HFFc6 (cell line): Measurements from ENCODE around the gene NAV2. TPM values are rescaled to one million over a fixed set of nuclear protein-coding genes. Genes with fewer than 3 reads are reported as not detected.

ENCODE experiments used
- DNase-seq: peaks from one replicate; pipeline ENCODE4 v3.0.0-alpha.2; 2018
- H3K27ac Mint-ChIP-seq: 2 replicates; pipeline ENCODE4 v1.8.0; 2020; ENCODE audit warnings: mild to moderate bottlenecking, mixed read lengths
- H3K27me3 Mint-ChIP-seq: 2 replicates; pipeline ENCODE4 v1.8.0; 2021; ENCODE audit warnings: mild to moderate bottlenecking, moderate library complexity, mixed read lengths; ENCODE audit not compliant: insufficient read depth
- H3K36me3 Mint-ChIP-seq: 2 replicates; pipeline ENCODE4 v1.8.0; 2021; ENCODE audit warnings: low read depth, mixed read lengths
- H3K4me1 Mint-ChIP-seq: 2 replicates; pipeline ENCODE4 v1.8.0; 2020; ENCODE audit warnings: low read depth, mixed read lengths
- H3K4me3 Mint-ChIP-seq: 2 replicates; pipeline ENCODE4 v1.8.0; 2020; ENCODE audit warnings: mild to moderate bottlenecking, moderate library complexity, mixed read lengths
- H3K9me3 Mint-ChIP-seq: 2 replicates; pipeline ENCODE4 v1.8.0; 2020; ENCODE audit warnings: mild to moderate bottlenecking, mixed read lengths
- total RNA-seq, 6 experiments: library from RNA; stranded (reverse); fragmentation: NEBNext Ultra II Directional; extraction: Animal tissue kit (Norgen Biotek cat#: 25700); gene quantifications; 2 replicates in 1 of 6; 3 replicates in 5 of 6; pipeline ENCODE4 v1.2.3, GENCODE V29; 2021
- TF ChIP-seq, protein P1 (sequence below): fragments of 200-600 bp; sonication (generic); IDR thresholded peaks from 2 replicates; pipeline ENCODE4 v1.5.0; 2021; ENCODE audit warnings: antibody characterized with exemption, mild to moderate bottlenecking

Gene NAV2
- total RNA-seq, 6 experiments from 2014 or later: 12.4 to 34.9 (median 31.8) TPM

DNA sequence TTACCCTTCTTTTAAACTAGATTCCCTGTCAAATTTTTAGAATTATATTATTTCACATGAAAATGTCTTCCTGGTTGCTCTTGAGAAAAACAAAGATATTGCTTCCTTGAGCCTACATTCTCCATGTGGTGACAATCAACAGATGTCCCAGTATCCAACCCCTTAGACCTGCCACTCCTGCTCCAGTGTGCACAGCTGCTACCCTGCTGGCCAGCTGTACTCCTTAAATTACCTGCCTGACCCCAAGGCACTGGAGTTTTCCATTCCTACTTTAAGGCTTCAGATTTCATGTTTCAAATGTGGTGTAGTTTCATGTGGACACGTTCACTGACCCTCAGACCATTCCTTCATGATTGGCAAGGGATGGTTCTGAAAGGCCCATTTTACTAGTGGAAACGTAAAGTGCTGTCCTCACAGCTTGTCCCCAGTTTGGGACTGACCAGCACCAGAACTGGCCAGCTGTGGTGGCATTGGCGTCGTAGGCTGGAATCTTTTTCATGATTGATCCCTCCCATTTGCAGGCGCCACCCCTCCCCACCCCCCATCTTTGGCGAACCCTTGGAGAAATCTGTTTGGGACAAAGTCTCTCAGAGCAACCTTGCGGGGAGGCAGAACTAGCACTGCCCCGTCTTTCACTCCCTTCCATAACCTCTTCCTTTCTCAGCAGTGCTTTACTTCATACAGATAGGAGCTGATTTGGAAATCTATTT lies 324.1 kb downstream of the NAV2 start:
- H3K36me3 Mint-ChIP-seq: peaks cover 33% of the 10 kb centered on the region
- no peak overlapping the region for H3K4me3 Mint-ChIP-seq
- DNase-seq: no peak
- H3K4me1 Mint-ChIP-seq: peaks cover 48% of the 10 kb centered on the region
- H3K9me3 Mint-ChIP-seq: no peaks in the 10 kb centered on the region
- TF ChIP-seq, protein P1, sequence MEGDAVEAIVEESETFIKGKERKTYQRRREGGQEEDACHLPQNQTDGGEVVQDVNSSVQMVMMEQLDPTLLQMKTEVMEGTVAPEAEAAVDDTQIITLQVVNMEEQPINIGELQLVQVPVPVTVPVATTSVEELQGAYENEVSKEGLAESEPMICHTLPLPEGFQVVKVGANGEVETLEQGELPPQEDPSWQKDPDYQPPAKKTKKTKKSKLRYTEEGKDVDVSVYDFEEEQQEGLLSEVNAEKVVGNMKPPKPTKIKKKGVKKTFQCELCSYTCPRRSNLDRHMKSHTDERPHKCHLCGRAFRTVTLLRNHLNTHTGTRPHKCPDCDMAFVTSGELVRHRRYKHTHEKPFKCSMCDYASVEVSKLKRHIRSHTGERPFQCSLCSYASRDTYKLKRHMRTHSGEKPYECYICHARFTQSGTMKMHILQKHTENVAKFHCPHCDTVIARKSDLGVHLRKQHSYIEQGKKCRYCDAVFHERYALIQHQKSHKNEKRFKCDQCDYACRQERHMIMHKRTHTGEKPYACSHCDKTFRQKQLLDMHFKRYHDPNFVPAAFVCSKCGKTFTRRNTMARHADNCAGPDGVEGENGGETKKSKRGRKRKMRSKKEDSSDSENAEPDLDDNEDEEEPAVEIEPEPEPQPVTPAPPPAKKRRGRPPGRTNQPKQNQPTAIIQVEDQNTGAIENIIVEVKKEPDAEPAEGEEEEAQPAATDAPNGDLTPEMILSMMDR: no peak
- peaks cover 7% of the 10 kb centered on the region for H3K27me3 Mint-ChIP-seq
- no peak overlapping the region; the same call in 1 of the 2 replicates for H3K27ac Mint-ChIP-seq

DNA sequence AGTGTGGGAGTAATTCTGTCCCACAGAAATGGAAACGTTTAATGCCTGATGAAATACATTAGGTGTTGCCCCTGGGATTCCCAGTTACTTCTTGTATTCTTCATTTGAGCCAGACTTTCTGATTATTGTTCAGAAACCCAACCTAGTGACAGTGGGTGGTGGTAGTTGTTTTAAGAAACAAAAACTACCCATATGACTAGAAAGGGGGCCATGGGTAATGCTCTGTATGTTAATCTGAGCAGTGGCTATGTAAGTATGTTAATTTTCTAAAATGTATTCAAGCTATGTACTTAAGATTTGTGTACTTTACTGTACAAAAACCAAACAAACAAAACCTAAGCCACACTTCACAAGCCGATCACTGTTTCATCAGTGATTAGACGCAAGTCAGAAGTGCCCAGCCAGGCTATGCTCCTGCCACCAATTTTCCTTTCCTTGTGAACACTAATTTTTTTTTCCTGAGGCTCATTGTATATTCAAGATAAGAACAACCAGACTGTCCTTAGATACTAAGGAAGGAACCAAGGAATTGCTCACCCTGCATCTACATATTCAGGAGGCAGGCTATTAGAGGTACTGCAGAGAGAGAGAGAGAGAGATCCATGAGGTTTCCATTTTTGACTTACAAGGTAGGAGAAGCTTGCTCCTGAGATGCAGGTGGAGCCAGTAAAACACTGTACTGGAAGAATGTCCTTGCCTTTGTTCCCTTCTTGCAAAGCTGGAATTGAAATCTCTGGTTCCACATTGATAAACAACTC lies 324.9 kb downstream of the NAV2 start:
- H3K4me3 Mint-ChIP-seq: no peak overlapping the region
- H3K9me3 Mint-ChIP-seq: no peaks in the 10 kb centered on the region
- H3K4me1 Mint-ChIP-seq: peaks cover 48% of the 10 kb centered on the region
- TF ChIP-seq, protein P1: no peak
- no peak for DNase-seq
- no peak overlapping the region for H3K27ac Mint-ChIP-seq
- H3K27me3 Mint-ChIP-seq: peaks cover 7% of the 10 kb centered on the region
- H3K36me3 Mint-ChIP-seq: peaks cover 41% of the 10 kb centered on the region

DNA sequence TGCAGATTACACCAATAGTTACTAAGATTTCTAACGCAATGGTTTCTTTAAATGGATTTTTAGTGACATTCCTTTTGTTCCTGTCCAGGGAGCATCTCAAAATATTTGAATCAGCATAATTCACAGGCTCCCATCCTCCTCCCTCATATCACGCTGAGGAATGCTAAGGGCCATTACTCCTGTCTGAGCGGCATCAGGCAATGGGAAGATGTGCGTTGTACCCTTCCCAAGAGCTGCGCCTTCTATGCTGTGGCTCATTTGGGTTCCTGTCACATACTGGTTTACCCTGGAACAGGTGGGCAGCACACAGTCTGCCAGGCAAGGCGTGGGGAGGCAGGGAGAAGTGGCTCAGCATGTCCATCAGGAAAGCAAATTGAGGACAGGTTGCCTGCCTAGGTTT lies 325.8 kb downstream of the NAV2 start:
- DNase-seq: no peak
- Mint-ChIP-seq H3K36me3 (peaks cover 42% of the 10 kb centered on the region), H3K4me1 (peaks cover 42% of the 10 kb centered on the region), H3K27ac (no peak overlapping the region), H3K4me3 (no peak overlapping the region), H3K27me3 (peaks cover 7% of the 10 kb centered on the region), H3K9me3 (no peaks in the 10 kb centered on the region)
- TF ChIP-seq, protein P1: no peak

DNA sequence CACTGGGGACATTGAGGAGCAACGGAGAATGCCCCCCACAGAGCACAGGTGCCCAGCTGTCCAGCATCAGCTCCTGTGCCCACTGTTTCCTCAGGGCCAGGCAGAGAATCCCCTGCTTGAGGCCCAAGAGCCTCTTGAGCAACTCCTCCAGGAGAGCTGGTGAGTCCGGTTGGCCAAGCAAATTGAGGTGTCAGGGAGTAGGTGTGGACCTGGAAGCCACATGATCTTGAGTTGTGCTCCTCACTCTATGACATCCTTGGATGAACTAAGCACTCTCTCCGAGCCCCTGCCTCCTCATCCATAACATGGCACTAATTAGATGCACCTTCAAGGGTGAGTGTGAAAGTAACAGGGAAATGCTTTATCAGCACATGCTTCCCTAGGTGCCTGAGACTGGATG lies 326.3 kb downstream of the NAV2 start:
- Mint-ChIP-seq H3K36me3 (peaks cover 42% of the 10 kb centered on the region), H3K27me3 (peaks cover 7% of the 10 kb centered on the region), H3K4me3 (no peak overlapping the region), H3K4me1 (peaks cover 42% of the 10 kb centered on the region), H3K27ac (no peak overlapping the region), H3K9me3 (no peaks in the 10 kb centered on the region)
- TF ChIP-seq, protein P1: no peak
- no peak for DNase-seq

DNA sequence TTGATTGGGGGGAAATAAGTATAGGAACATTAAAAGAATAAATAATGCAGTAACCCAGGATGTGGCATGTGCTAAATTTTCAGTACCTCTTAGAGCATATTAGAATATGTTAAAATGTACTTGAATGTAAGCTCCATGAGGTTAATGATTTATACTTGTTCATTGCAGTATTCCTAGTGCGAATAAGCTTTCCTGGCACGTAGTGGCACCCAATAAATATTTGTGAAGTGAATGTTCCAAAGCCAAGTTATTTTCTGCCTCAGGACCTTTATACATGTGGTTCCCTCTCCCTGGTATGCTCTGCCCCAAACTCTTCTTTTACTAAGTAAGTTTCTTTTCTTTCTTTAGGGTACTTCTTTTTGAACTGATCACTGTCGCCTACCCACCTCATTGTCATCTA lies 328.9 kb downstream of the NAV2 start:
- peaks cover 43% of the 10 kb centered on the region for H3K36me3 Mint-ChIP-seq
- no peaks in the 10 kb centered on the region for H3K9me3 Mint-ChIP-seq
- peaks cover 4% of the 10 kb centered on the region for H3K27me3 Mint-ChIP-seq
- H3K4me3 Mint-ChIP-seq: no peak overlapping the region
- no peak for DNase-seq
- TF ChIP-seq, protein P1: no peak
- peak overlapping the region; percentile 72; the same call in 1 of the 2 replicates for H3K27ac Mint-ChIP-seq
- peaks cover 23% of the 10 kb centered on the region for H3K4me1 Mint-ChIP-seq
